WTC11 (cell line): ENCODE results near the gene PROM2. TPM values are rescaled to one million over a fixed set of nuclear protein-coding genes. Genes with fewer than 3 reads are reported as not detected.

ENCODE experiments used
- ATAC-seq: fragments of 200-7000 bp; cut with Tn5 transposase; 2 replicates; pipeline ENCODE4 v1.10.0; 2021; ENCODE audit warnings: mild to moderate bottlenecking, moderate library complexity
- CTCF ChIA-PET: fragments of 300-600 bp; sonication (Branson Sonifier 250); formaldehyde crosslinking; loops from one replicate; lab custom pipeline; 2021; ENCODE audit warnings: antibody characterized with exemption; lab: Charles Lee
- POLR2A ChIA-PET: fragments of 350-600 bp; sonication (Branson Sonifier 250); formaldehyde crosslinking; loops from one replicate; lab custom pipeline; 2021; ENCODE audit warnings: antibody characterized with exemption; lab: Charles Lee
- DNase-seq: peaks from one replicate; pipeline ENCODE4 v3.0.0; 2021; ENCODE audit warnings: low spot score
- H3K27ac Mint-ChIP-seq: 2 replicates; pipeline ENCODE4 v1.8.0; 2021; ENCODE audit warnings: mixed read lengths
- H3K27me3 Mint-ChIP-seq: 2 replicates; pipeline ENCODE4 v1.8.0; 2021; ENCODE audit warnings: low read depth, mild to moderate bottlenecking, moderate library complexity, mixed read lengths
- H3K36me3 Mint-ChIP-seq: 2 replicates; pipeline ENCODE4 v1.8.0; 2021; ENCODE audit warnings: mixed read lengths
- H3K4me1 Mint-ChIP-seq: 2 replicates; pipeline ENCODE4 v1.8.0; 2022; ENCODE audit warnings: mixed read lengths
- H3K4me3 Mint-ChIP-seq: 2 replicates; pipeline ENCODE4 v1.8.0; 2021; ENCODE audit warnings: mild to moderate bottlenecking, moderate library complexity, mixed read lengths
- H3K9me3 Mint-ChIP-seq: 2 replicates; pipeline ENCODE4 v1.8.0; 2021; ENCODE audit warnings: mixed read lengths
- FOXJ3 ChIP-seq: sonication (generic); formaldehyde crosslinking; IDR thresholded peaks from 2 replicates; pipeline ENCODE4 v1.9.0; 2021; ENCODE audit warnings: missing genetic modification reagents, mild to moderate bottlenecking, borderline replicate concordance
- GRHL2 ChIP-seq: fragments of 250-450 bp; sonication (Bioruptor Pico); IDR thresholded peaks from 2 replicates; pipeline ENCODE4 v1.8.0; 2022; ENCODE audit warnings: mild to moderate bottlenecking, moderate library complexity; ENCODE audit not compliant: insufficient replicate concordance, severe bottlenecking
- NR2C2 ChIP-seq: sonication (generic); formaldehyde crosslinking; IDR thresholded peaks from 2 replicates; pipeline ENCODE4 v1.8.0; 2022; ENCODE audit warnings: mild to moderate bottlenecking, missing genetic modification reagents
- PREB ChIP-seq: sonication (generic); formaldehyde crosslinking; IDR thresholded peaks from 2 replicates; pipeline ENCODE4 v1.8.1; 2022; ENCODE audit warnings: mild to moderate bottlenecking, missing genetic modification reagents, moderate library complexity, borderline replicate concordance
- SMAD4 ChIP-seq: sonication (generic); formaldehyde crosslinking; IDR thresholded peaks from 2 replicates; pipeline ENCODE4 v1.8.0; 2022; ENCODE audit warnings: mild to moderate bottlenecking, missing genetic modification reagents
- ZNF219 ChIP-seq: sonication (generic); formaldehyde crosslinking; IDR thresholded peaks from 2 replicates; pipeline ENCODE4 v1.8.0; 2023; ENCODE audit warnings: missing genetic modification reagents, mild to moderate bottlenecking, borderline replicate concordance
- ZNF263 ChIP-seq: sonication (generic); formaldehyde crosslinking; IDR thresholded peaks from 2 replicates; pipeline ENCODE4 v1.8.1; 2022; ENCODE audit warnings: low read depth, mild to moderate bottlenecking, moderate library complexity, missing genetic modification reagents
- ZNF281 ChIP-seq: sonication (generic); formaldehyde crosslinking; IDR thresholded peaks from 2 replicates; pipeline ENCODE4 v1.8.0; 2023; ENCODE audit warnings: mild to moderate bottlenecking, missing genetic modification reagents
- ZNF423 ChIP-seq: fragments of 250-450 bp; sonication (Bioruptor Pico); IDR thresholded peaks from 2 replicates; pipeline ENCODE4 v2.1.2; 2022; ENCODE audit warnings: mild to moderate bottlenecking, moderate library complexity
- total RNA-seq: library from RNA; stranded (reverse); gene quantifications from 3 replicates; pipeline ENCODE4 v1.2.3, GENCODE V29; 2021
- TF ChIP-seq, protein P1 (sequence below): fragments of 200-600 bp; IDR thresholded peaks from 2 replicates; pipeline ENCODE4 v1.8.0; 2022; ENCODE audit warnings: antibody characterized with exemption

Gene PROM2
- total RNA-seq, 1 experiment from 2014 or later, result 8.3 TPM

DNA sequence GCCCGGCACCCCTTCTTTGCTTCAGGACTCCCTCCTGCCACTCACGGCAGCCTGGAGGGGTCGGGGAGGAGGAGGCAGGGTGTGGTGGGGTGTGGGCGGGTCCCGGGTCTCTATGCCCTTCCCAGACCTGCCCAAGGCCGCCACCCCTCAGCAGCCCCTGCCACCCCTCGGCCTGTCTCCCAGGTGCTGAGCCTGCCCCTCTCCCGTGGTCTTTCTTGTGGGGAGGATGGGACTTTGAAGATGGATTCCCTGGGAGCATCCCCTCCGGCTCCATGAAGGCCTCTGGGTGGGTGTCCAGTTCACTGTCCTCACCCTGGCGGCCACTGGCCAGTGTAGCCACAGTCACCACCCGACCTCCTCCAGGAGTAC is 46.1 kb downstream of the PROM2 start (continued):
- TF ChIP-seq ZNF281, result no peak
- no peak for TF ChIP-seq ZNF219
- TF ChIP-seq SMAD4 (CRISPR knock-in tag), result no peak

DNA sequence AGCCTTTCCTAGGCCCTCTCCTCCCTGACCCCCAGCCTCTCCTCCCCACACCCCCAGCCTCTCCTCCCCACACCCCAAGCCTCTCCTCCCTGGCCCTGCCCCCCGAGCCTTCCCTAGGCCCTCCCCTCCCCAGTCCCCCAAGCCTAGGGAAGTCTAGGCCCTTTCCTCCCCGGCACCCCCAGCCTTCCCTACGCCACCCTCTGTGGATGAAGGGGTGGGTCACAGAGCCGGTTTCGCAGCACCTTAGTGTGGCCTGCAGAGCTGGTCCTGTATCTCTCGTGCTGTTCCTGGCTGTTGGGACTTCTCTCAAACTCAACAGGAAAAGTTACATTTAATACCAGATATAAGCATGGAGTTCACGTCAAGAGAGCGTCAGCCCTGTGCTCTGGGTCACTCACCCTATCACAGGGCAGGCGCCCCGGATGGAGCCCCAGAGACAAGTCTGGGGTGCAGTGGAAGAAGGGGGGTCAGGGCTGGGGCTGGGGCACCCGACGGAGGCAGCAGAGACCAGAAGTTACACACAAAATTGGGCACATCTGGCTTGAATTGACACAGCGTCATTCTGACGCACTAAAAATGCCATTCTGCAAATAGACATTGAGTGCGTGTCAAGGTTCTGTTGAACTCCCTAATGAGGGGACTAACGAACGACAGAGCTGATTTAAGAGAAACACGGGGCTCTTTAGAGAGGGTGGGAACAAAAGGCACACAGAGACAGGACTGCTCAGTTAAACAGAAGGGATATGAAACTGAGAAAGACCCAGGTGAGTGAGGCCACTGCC is 46.9 kb downstream of the PROM2 start:
- TF ChIP-seq FOXJ3 (CRISPR knock-in tag), result no peak
- TF ChIP-seq ZNF281, result no peak
- TF ChIP-seq ZNF423 (CRISPR knock-in tag), result no peak
- TF ChIP-seq GRHL2 (CRISPR knock-in tag), result no peak
- TF ChIP-seq ZNF263, result no peak
- no peak for TF ChIP-seq NR2C2 (CRISPR knock-in tag)
- Mint-ChIP-seq H3K9me3 (peaks cover 8% of the 10 kb centered on the region), H3K27me3 (no peaks in the 10 kb centered on the region), H3K27ac (no peak overlapping the region), H3K4me1 (0 out of 2 replicates have a peak, but pooled peaks cover 2% of the 10 kb centered on the region), H3K4me3 (no peak overlapping the region), H3K36me3 (no peaks in the 10 kb centered on the region)
- ATAC-seq, result no peak
- ChIA-PET POLR2A (no interaction called here), CTCF (interaction anchor here (1.0 to 2.2 kb wide), 3 partner anchors 44 to 89 kb away, joined by 3 to 12 read pairs (median 3); no protein-coding TSS in a partner anchor)
- DNase-seq, result no peak

GRCh38 chr2:95323347-95324155 is 49.3 kb downstream of the PROM2 start:
- H3K27me3 Mint-ChIP-seq, result no peaks in the 10 kb centered on the region
- peak; percentile 74 for ATAC-seq
- peaks cover 9% of the 10 kb centered on the region for H3K9me3 Mint-ChIP-seq
- H3K4me3 Mint-ChIP-seq, result no peak overlapping the region
- no peak overlapping the region for H3K27ac Mint-ChIP-seq
- H3K36me3 Mint-ChIP-seq, result no peaks in the 10 kb centered on the region
- H3K4me1 Mint-ChIP-seq, result 0 out of 2 replicates have a peak, but pooled peaks cover 2% of the 10 kb centered on the region
- DNase-seq, result peak; percentile 72
- POLR2A ChIA-PET, result no interaction called here
- CTCF ChIA-PET, result interaction anchor here (0.6 to 2.2 kb wide), 4 partner anchors 9 to 195 kb away, joined by 3 to 12 read pairs (median 3); no protein-coding TSS in a partner anchor
- TF ChIP-seq PREB, result no peak
- TF ChIP-seq, protein P1, sequence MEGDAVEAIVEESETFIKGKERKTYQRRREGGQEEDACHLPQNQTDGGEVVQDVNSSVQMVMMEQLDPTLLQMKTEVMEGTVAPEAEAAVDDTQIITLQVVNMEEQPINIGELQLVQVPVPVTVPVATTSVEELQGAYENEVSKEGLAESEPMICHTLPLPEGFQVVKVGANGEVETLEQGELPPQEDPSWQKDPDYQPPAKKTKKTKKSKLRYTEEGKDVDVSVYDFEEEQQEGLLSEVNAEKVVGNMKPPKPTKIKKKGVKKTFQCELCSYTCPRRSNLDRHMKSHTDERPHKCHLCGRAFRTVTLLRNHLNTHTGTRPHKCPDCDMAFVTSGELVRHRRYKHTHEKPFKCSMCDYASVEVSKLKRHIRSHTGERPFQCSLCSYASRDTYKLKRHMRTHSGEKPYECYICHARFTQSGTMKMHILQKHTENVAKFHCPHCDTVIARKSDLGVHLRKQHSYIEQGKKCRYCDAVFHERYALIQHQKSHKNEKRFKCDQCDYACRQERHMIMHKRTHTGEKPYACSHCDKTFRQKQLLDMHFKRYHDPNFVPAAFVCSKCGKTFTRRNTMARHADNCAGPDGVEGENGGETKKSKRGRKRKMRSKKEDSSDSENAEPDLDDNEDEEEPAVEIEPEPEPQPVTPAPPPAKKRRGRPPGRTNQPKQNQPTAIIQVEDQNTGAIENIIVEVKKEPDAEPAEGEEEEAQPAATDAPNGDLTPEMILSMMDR, result peak; percentile 68; the same call in 1 of the 2 replicates
- no peak for TF ChIP-seq SMAD4 (CRISPR knock-in tag)
